Caco-2 (cell line): Measurements from ENCODE around the gene P2RX7. TPM values are rescaled to one million over a fixed set of nuclear protein-coding genes. Genes with fewer than 3 reads are reported as not detected.

Experiments used
- BruUV-seq: library from RNA; stranded (reverse); fragments of 400-500 nt; replicated peaks from 2 replicates; lab custom pipeline; 2021; lab: Mats Ljungman, UMichigan
- CTCF ChIA-PET: fragments of 300-600 bp; sonication (Branson Sonifier 250); formaldehyde crosslinking; loops from one replicate; lab custom pipeline; 2022; ENCODE audit warnings: antibody characterized with exemption; lab: Charles Lee
- POLR2A ChIA-PET: fragments of 300-600 bp; sonication (Branson Sonifier 250); formaldehyde crosslinking; loops from one replicate; lab custom pipeline; 2022; ENCODE audit warnings: antibody characterized with exemption; lab: Charles Lee
- DNase-seq, 2 experiments: peaks; one replicate each; pipeline versions ENCODE4 v3.0.0 to v3.0.0-alpha.2; 2020 to 2022
- H3K27me3 ChIP-seq: replicated peaks from 2 replicates; pipeline ENCODE4 v1.6.0; 2011; ENCODE audit warnings: low read length; ENCODE audit not compliant: control insufficient read depth, insufficient read depth
- H3K36me3 ChIP-seq: 2 replicates; pipeline ENCODE4 v1.5.1; 2011; ENCODE audit warnings: low read length; ENCODE audit not compliant: control insufficient read depth, insufficient read depth
- H3K4me1 ChIP-seq: fragments of 250-450 bp; sonication (Bioruptor Pico); 2 replicates; pipeline ENCODE4 v1.5.1; 2020; ENCODE audit warnings: mild to moderate bottlenecking
- H3K4me3 ChIP-seq: 2 replicates; pipeline ENCODE4 v1.5.1; 2011; ENCODE audit warnings: low read depth, mild to moderate bottlenecking, control low read depth, low read length
- H3K9me3 ChIP-seq: fragments of 250-450 bp; sonication (Bioruptor Pico); 2 replicates; pipeline ENCODE4 v1.5.1; 2020; ENCODE audit warnings: mild to moderate bottlenecking, moderate library complexity
- H3K27ac Mint-ChIP-seq: one replicate; pipeline ENCODE4 v1.8.0; 2022; ENCODE audit warnings: mixed read lengths; ENCODE audit not compliant: unreplicated experiment
- H3K27me3 Mint-ChIP-seq: one replicate; pipeline ENCODE4 v1.8.0; 2022; ENCODE audit warnings: mixed read lengths; ENCODE audit not compliant: insufficient read depth, unreplicated experiment
- H3K36me3 Mint-ChIP-seq: one replicate; pipeline ENCODE4 v1.8.0; 2022; ENCODE audit warnings: mild to moderate bottlenecking, mixed read lengths; ENCODE audit not compliant: insufficient read depth, unreplicated experiment
- H3K4me1 Mint-ChIP-seq: one replicate; pipeline ENCODE4 v1.8.0; 2022; ENCODE audit warnings: low read depth, mixed read lengths; ENCODE audit not compliant: unreplicated experiment
- H3K4me3 Mint-ChIP-seq: one replicate; pipeline ENCODE4 v1.8.0; 2022; ENCODE audit warnings: mild to moderate bottlenecking, moderate library complexity, mixed read lengths; ENCODE audit not compliant: unreplicated experiment
- H3K9me3 Mint-ChIP-seq: one replicate; pipeline ENCODE4 v1.8.0; 2022; ENCODE audit warnings: mixed read lengths; ENCODE audit not compliant: unreplicated experiment
- intact Hi-C: fragments of 100-400 bp; cut with micrococcal nuclease; formaldehyde crosslinking; loops from one replicate; pipeline ENCODE4 v1.10.0; 2022; ENCODE audit not compliant: unreplicated experiment
- total RNA-seq: library from RNA; stranded (reverse); gene quantifications from 2 replicates; pipeline ENCODE4 v1.2.3, GENCODE V29; 2022
- TF ChIP-seq, protein P1 (sequence below), 2 experiments: fragments of 200-600 bp in 1 of 2; IDR thresholded peaks; 1 replicate in 1 of 2; 2 replicates in 1 of 2; pipeline versions ENCODE4 v1.5.1 to v1.8.0; 2011 to 2022; ENCODE audit warnings: antibody characterized with exemption in 1 of 2, control low read depth in 1 of 2, inconsistent platforms in 1 of 2, low read depth in 1 of 2, low read length in 1 of 2, mild to moderate bottlenecking in 1 of 2, moderate library complexity in 1 of 2; ENCODE audit not compliant: insufficient read depth in 1 of 2, severe bottlenecking in 1 of 2, unreplicated experiment in 1 of 2

Gene P2RX7
- total RNA-seq, 1 experiment from 2014 or later, result not detected

DNA sequence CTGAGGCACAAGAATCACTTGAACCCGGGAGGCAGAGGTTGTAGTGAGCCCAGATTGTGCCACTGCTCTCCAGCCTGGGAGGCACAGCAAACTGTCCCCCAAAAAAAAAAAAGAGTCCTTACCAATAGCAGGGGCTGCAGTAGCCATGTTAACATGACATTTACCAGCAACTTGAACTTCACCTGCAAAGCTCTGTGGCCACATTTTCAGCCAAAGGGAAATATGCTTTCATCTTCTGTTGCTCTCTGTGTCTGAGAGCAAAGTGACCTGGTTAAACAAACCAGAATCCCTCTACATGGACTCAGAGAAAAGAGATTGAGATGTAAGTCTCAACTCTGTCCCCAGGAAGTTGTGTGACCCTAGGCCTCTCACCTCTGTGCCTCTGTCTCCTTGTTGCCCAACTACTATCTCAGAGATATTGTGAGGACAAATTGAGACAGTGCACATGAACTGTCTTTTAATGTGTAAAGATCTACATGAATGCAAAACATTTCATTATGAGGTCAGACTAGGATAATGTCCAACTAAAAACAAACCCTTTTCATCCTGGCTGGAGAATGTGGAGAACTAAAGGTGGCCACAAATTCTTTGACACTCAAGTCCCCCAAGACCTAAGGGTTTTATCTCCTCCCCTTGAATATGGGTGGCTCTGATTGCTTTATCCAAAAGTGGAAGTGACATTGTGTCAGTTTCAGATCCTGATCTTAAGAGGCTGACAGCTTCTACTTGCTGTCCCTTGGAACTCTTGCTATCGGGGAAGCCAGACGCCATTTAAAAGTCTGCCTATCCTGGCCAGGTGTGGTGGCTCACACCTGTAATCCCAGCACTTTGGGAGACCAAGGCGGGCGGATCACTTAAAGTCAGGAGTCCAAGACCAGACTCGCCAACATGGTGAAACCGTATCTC is 52.6 kb downstream of the P2RX7 start:
- ChIA-PET POLR2A (no interaction called here), CTCF (no interaction called here)
- no peaks in the 10 kb centered on the region for H3K36me3 Mint-ChIP-seq
- Histone ChIP-seq H3K4me3 (no peak overlapping the region), H3K36me3 (no peaks in the 10 kb centered on the region), H3K27me3 (no peaks in the 10 kb centered on the region), H3K9me3 (no peaks in the 10 kb centered on the region), H3K4me1 (no peaks in the 10 kb centered on the region)
- H3K4me3 Mint-ChIP-seq, result no peak overlapping the region
- no peaks in the 10 kb centered on the region for H3K4me1 Mint-ChIP-seq
- TF ChIP-seq, protein P1, sequence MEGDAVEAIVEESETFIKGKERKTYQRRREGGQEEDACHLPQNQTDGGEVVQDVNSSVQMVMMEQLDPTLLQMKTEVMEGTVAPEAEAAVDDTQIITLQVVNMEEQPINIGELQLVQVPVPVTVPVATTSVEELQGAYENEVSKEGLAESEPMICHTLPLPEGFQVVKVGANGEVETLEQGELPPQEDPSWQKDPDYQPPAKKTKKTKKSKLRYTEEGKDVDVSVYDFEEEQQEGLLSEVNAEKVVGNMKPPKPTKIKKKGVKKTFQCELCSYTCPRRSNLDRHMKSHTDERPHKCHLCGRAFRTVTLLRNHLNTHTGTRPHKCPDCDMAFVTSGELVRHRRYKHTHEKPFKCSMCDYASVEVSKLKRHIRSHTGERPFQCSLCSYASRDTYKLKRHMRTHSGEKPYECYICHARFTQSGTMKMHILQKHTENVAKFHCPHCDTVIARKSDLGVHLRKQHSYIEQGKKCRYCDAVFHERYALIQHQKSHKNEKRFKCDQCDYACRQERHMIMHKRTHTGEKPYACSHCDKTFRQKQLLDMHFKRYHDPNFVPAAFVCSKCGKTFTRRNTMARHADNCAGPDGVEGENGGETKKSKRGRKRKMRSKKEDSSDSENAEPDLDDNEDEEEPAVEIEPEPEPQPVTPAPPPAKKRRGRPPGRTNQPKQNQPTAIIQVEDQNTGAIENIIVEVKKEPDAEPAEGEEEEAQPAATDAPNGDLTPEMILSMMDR (IDR thresholded peaks at IDR 0.05; ENCODE audit: insufficient read depth in 1 of 2, low read depth in 1 of 2, low read length in 1 of 2, severe bottlenecking in 1 of 2, unreplicated experiment in 1 of 2), result no peak
- H3K9me3 Mint-ChIP-seq, result no peaks in the 10 kb centered on the region
- intact Hi-C loops, result no loop called here
- H3K27me3 Mint-ChIP-seq, result no peaks in the 10 kb centered on the region
- DNase-seq, result no peak
- no peak overlapping the region for H3K27ac Mint-ChIP-seq
- BruUV-seq, result no TSS peak

DNA sequence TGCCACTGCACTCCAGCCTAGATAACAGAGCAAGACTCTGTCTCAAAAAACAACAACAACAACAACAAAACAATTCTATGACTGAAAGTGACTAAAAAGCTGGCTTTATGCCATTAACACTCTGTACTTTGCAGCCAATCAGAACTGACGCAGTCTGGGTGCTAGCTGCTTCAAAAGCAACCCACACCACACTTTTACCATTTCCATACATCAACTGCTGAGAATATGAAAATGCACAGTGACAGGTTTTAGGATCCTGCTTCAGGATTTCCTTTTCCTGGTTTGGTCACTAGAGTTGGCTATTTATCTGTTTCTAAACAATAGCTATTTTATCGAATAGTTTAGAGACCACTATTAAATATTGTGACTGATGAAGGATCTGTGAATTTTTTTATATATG is 54.1 kb downstream of the P2RX7 start:
- CTCF ChIA-PET, result no interaction called here
- Histone ChIP-seq H3K4me3 (no peak overlapping the region), H3K36me3 (no peaks in the 10 kb centered on the region), H3K4me1 (no peaks in the 10 kb centered on the region; the same call in 1 of the 2 replicates), H3K9me3 (no peaks in the 10 kb centered on the region), H3K27me3 (no peaks in the 10 kb centered on the region)
- H3K4me1 Mint-ChIP-seq, result no peaks in the 10 kb centered on the region
- H3K27ac Mint-ChIP-seq, result no peak overlapping the region
- no peaks in the 10 kb centered on the region for H3K27me3 Mint-ChIP-seq
- POLR2A ChIA-PET, result no interaction called here
- no peaks in the 10 kb centered on the region for H3K36me3 Mint-ChIP-seq
- intact Hi-C loops, result no loop called here
- no TSS peak for BruUV-seq
- no peak overlapping the region for H3K4me3 Mint-ChIP-seq
- H3K9me3 Mint-ChIP-seq, result no peaks in the 10 kb centered on the region
- TF ChIP-seq, protein P1 (IDR thresholded peaks at IDR 0.05; ENCODE audit: insufficient read depth in 1 of 2, low read depth in 1 of 2, low read length in 1 of 2, severe bottlenecking in 1 of 2, unreplicated experiment in 1 of 2), result no peak
- DNase-seq, result no peak

DNA sequence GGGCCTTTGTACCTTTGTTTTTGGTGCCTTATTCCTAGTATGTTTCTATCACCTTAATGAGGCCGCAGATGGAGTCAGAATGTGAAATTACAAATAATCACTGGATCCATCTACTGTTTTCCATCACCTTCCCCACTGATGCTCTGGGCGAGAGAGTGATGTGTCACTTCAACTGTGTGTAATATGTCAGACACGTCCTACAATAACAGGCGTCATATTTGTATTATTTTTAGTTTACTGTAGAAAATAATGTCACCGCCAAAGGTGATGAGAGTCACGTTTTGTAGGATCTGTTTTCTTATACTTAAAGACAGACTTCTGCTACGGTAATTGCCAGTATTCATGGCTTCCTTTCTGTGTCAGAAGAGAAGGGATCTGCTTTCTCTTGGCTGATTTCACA is 54.8 kb downstream of the P2RX7 start:
- H3K36me3 ChIP-seq, result no peaks in the 10 kb centered on the region
- BruUV-seq, result no TSS peak
- Mint-ChIP-seq H3K4me1 (no peaks in the 10 kb centered on the region), H3K36me3 (no peaks in the 10 kb centered on the region), H3K27ac (no peak overlapping the region), H3K4me3 (no peak overlapping the region), H3K27me3 (no peaks in the 10 kb centered on the region), H3K9me3 (no peaks in the 10 kb centered on the region)
- no peaks in the 10 kb centered on the region for H3K27me3 ChIP-seq
- H3K4me1 ChIP-seq, result no peaks in the 10 kb centered on the region; the same call in 1 of the 2 replicates
- H3K9me3 ChIP-seq, result no peaks in the 10 kb centered on the region
- H3K4me3 ChIP-seq, result no peak overlapping the region
- TF ChIP-seq, protein P1 (IDR thresholded peaks at IDR 0.05; ENCODE audit: insufficient read depth in 1 of 2, low read depth in 1 of 2, low read length in 1 of 2, severe bottlenecking in 1 of 2, unreplicated experiment in 1 of 2), result no peak
- intact Hi-C loops, result no loop called here
- no peak for DNase-seq
- CTCF ChIA-PET, result no interaction called here
- POLR2A ChIA-PET, result no interaction called here
